COLO668 (cell line): ENCODE measurements around the gene BANP.
"Not testable (repeated sequence)": the region's sequence is repeated elsewhere in the genome, so short reads cannot be mapped to it uniquely, and the experiment has no call there.

Experiments used
- DNase-seq: peaks from one replicate; lab custom pipeline; 2025; ENCODE audit not compliant: unreplicated experiment; lab: John Stamatoyannopoulos, UW

BANP gene

DNA sequence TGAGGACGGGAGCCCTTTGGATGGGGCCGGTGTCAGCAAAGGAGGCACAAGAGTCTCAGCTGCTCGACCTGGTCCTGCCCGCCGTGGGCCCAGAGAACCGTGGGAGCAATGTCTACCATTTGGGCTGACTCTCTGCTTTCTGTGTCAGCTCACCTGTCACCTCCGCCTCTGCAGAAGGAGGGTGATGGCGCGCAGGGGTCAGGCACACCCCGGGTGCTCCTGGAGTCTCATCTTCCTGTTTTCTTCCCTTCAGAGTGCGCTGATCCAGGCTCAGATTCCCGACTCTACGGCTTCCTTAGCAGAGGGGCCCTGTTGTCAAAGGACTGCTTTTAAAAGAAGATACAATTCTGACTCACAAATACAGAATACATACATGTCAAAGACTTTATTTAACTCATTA is 167.1 kb downstream of the BANP start:
- DNase-seq: no peak

DNA sequence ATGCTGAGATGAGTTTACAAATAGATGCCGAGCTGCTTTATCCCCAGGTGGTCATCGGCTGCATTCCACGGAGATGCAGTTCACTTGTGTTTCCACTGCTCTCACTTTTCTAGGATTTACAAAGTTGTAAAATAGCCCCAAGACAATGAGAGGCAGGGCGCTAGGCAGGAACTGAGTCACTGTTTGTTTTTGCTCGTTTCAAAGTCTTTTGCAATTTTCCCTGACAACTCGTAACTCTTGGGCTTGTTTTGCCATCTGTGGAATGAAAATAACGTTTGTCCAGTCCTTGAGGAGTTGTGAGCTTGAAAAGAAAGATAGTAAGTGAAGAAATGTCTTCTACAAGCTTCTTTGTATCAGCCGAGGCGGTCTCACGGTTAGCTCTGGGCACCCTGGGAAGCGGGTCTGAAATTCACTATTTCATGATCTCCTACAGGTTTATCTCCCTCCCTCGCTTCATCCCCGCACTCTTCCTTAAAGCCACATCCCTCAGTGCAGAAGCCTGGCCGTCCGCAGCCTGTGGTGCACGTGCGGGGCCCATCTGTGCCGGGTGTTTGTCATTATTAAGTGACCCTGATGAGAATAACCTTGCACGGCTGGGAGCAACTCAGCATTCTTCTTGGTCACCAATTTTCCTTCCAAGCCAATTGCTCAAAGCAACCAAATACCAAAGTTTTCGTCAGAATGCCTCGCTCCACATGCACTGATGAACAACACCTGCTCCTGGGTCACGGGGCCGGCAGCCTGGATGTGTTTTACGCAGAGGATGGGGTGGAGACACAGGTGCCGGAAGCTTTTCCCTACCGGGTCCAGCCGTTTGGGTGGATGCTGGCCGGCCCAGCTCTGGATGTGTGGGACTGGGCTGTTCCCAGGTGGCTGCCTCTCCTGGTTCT is 167.9 kb downstream of the BANP start:
- not testable (repeated sequence) for DNase-seq

DNA sequence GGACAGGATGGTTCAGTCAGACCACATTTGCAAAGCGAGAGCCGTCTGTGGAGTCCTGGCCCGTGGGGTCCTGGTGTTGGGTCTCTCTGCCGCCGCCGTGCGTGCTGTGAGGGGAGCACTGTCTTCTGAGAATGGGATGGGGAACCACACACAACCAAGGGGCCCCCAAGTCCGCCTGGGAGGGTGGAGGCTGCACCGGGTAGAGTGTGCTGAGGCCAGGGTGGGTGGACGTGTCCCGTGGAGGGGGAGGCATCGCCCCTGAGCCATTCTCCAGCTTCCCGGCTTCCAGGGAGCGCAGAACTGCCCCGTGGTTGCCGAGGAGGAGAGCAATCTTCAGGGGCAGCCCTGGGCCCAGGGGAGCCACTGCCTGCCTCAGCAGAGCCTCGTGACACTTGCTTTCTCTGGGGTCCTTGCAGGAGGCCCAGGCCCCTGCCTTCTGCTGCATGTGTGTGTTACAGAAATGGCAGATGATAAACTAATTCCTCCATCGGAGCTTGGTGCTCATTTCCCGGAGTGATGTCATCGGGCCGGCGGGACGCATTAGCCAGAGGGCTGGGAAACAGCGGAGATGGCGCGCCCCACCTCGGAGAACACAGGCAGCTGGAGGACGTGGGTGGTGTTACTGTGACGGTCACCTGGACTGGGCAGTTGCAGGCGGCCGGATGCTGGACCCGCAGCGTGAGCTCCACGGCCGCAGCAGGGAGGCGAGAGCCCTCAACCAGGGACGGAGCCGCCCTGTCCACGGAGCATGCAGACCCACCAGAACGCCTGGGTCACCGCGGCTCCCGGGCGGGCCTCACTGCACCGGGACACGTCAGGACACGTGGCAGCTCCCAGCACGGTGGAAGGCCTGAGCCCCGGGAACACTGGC is 168.9 kb downstream of the BANP start:
- DNase-seq: peak; percentile 11

DNA sequence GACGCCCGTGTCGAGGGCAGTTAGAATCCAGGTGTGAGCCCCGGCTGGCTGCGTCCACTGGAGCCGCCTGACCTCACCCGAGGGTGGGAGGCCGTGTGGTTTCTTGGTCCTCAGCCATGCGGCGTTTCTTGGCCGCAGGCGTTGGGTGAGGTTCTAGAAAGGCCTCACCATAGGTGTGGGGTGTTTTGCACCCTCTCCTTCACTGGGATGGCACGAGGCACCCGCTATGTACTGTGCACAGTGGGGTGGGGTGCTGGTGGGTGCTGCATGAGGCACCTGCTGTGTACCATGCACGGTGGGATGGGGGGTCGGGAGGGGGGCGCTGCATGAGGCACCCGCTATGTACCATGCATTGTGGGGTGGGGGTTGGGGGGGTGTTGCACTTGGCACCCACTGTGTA is 169.6 kb downstream of the BANP start:
- DNase-seq: no peak

DNA sequence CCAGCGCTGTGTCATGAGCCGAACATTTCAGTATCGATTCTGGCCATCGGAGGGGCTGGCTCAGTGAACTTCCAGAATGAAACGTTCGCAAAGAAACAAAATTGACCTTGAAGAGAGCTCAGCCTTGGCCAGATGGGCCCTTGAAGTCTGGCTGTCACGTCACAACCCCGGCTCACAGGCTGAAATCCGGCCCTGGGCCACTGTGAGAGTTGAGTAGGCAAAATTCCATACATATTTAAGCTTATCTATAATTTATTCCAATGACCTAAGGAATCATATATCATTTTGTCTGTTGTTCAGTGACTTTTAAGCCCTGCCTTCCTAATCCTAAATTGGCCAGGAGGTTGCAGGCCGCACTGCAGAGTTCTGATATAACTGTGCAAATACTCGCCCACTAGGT is 170.2 kb downstream of the BANP start:
- DNase-seq: not testable (repeated sequence)

DNA sequence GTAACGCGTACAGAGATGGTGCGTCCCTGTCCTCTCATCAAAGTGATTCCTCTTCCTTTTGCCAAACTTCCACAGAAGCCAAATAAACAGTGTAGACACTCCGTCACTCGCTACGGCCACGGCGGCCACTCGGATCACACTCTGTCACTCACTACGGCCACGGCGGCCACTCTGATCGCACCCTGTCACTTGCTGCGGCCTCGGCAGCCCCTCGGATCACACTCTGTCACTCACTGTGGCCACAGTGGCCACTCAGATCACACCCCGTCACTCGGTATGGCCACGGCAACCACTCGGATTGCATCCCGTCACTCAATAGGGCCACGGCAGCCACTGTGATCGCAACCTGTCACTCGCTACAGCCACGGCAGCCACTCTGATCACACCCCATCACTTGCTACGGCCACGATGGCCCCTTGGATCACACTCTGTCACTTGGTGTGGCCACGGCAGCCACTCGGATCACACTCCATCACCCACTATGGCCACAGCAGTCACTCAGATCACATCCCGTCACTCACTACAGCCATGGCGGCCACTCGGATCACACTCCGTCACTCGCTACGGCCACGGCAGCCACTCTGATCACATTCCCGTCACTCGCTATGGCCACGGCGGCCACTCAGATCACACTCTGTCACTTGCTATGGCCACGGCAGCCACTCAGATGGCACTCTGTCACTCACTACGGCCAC is 170.8 kb downstream of the BANP start:
- no peak for DNase-seq
